H9 (cell line): ENCODE data around the gene PPOX. TPM values are rescaled to one million over a fixed set of nuclear protein-coding genes. Genes with fewer than 3 reads are reported as not detected.

Experiments
- DNase-seq: peaks from one replicate; pipeline ENCODE4 v3.0.0-alpha.2; 2017
- H2AFZ ChIP-seq: one replicate; pipeline ENCODE4 v1.6.1; 2013; ENCODE audit warnings: mild to moderate bottlenecking, low read length, control low read depth, moderate library complexity
- H2AK5ac ChIP-seq: 2 replicates; pipeline ENCODE4 v1.6.1; 2013; ENCODE audit warnings: low read length, control low read depth, mixed read lengths; ENCODE audit not compliant: insufficient read length
- H2BK120ac ChIP-seq: one replicate; pipeline ENCODE4 v1.6.1; 2013; ENCODE audit warnings: low read depth, mild to moderate bottlenecking, low read length, control low read depth, inconsistent platforms; ENCODE audit not compliant: poor library complexity, severe bottlenecking
- H2BK12ac ChIP-seq: 2 replicates; pipeline ENCODE4 v1.6.1; 2013; ENCODE audit warnings: low read length, control low read depth, mixed read lengths, low read depth; ENCODE audit not compliant: insufficient read length
- H2BK15ac ChIP-seq: 2 replicates; pipeline ENCODE4 v1.6.1; 2013; ENCODE audit warnings: low read depth, low read length, control low read depth
- H2BK20ac ChIP-seq: one replicate; pipeline ENCODE4 v1.6.1; 2013; ENCODE audit warnings: low read depth, mild to moderate bottlenecking, low read length, control low read depth, inconsistent platforms; ENCODE audit not compliant: poor library complexity, severe bottlenecking
- H2BK5ac ChIP-seq: 2 replicates; pipeline ENCODE4 v1.6.1; 2013; ENCODE audit warnings: low read length, control low read depth, mixed read lengths; ENCODE audit not compliant: insufficient read length
- H3K14ac ChIP-seq: 2 replicates; pipeline ENCODE4 v1.6.1; 2013; ENCODE audit warnings: low read length, control low read depth; ENCODE audit not compliant: insufficient read depth
- H3K18ac ChIP-seq: 2 replicates; pipeline ENCODE4 v1.6.1; 2013; ENCODE audit warnings: low read depth, mild to moderate bottlenecking, mixed read lengths, low read length, control low read depth; ENCODE audit not compliant: insufficient read length
- H3K23ac ChIP-seq: 2 replicates; pipeline ENCODE4 v1.6.1; 2013; ENCODE audit warnings: low read length, control low read depth, mixed read lengths, low read depth; ENCODE audit not compliant: insufficient read length
- H3K23me2 ChIP-seq: 2 replicates; pipeline ENCODE4 v1.6.1; 2013; ENCODE audit warnings: low read depth, mild to moderate bottlenecking, mixed read lengths, low read length, control low read depth; ENCODE audit not compliant: insufficient read length, poor library complexity, severe bottlenecking
- H3K27ac ChIP-seq: 2 replicates; pipeline ENCODE4 v1.5.1; 2013; ENCODE audit warnings: low read length, control low read depth, mixed read lengths, low read depth; ENCODE audit not compliant: insufficient read length
- H3K27me3 ChIP-seq: 2 replicates; pipeline ENCODE4 v1.6.1; 2013; ENCODE audit warnings: low read length, control low read depth, inconsistent platforms; ENCODE audit not compliant: insufficient read depth
- H3K4ac ChIP-seq: 2 replicates; pipeline ENCODE4 v1.6.1; 2013; ENCODE audit warnings: low read depth, mild to moderate bottlenecking, control low read depth, inconsistent platforms, low read length, moderate library complexity
- H3K4me1 ChIP-seq: 2 replicates; pipeline ENCODE4 v1.6.1; 2013; ENCODE audit warnings: low read length, control low read depth, inconsistent platforms; ENCODE audit not compliant: insufficient read depth
- H3K4me2 ChIP-seq: 2 replicates; pipeline ENCODE4 v1.6.1; 2013; ENCODE audit warnings: low read length, control low read depth, mixed read lengths; ENCODE audit not compliant: insufficient read length, insufficient read depth
- H3K56ac ChIP-seq: 2 replicates; pipeline ENCODE4 v1.6.1; 2013; ENCODE audit warnings: low read depth, mild to moderate bottlenecking, mixed read lengths, low read length, control low read depth; ENCODE audit not compliant: insufficient read length
- H3K79me1 ChIP-seq: 2 replicates; pipeline ENCODE4 v1.6.1; 2013; ENCODE audit warnings: low read depth, mild to moderate bottlenecking, moderate library complexity, low read length, control low read depth, inconsistent platforms; ENCODE audit not compliant: insufficient read depth, poor library complexity, severe bottlenecking
- H3K79me2 ChIP-seq: 2 replicates; pipeline ENCODE4 v1.6.1; 2013; ENCODE audit warnings: low read length, control low read depth, inconsistent platforms; ENCODE audit not compliant: insufficient read depth
- H3K9ac ChIP-seq: 2 replicates; pipeline ENCODE4 v1.6.1; 2013; ENCODE audit warnings: low read length, control low read depth, mixed read lengths; ENCODE audit not compliant: insufficient read length; ENCODE audit errors: extremely low read depth
- H3K9me3 ChIP-seq: one replicate; pipeline ENCODE4 v1.6.1; 2013; ENCODE audit warnings: low read depth, low read length, inconsistent platforms; ENCODE audit not compliant: control insufficient read depth
- H3T11ph ChIP-seq: one replicate; pipeline ENCODE4 v1.6.1; 2013; ENCODE audit warnings: mild to moderate bottlenecking, low read length, control low read depth, inconsistent platforms
- H4K20me1 ChIP-seq: one replicate; pipeline ENCODE4 v1.6.1; 2013; ENCODE audit not compliant: control insufficient read depth, insufficient read length, insufficient read depth
- H4K5ac ChIP-seq: 2 replicates; pipeline ENCODE4 v1.6.1; 2013; ENCODE audit warnings: low read depth, mild to moderate bottlenecking, mixed read lengths, low read length, control low read depth; ENCODE audit not compliant: insufficient read length
- H4K8ac ChIP-seq: replicated peaks from 2 replicates; pipeline ENCODE4 v1.6.1; 2013; ENCODE audit warnings: low read length, control low read depth, mixed read lengths, low read depth; ENCODE audit not compliant: insufficient read length
- H4K91ac ChIP-seq: 2 replicates; pipeline ENCODE4 v1.6.1; 2013; ENCODE audit warnings: low read depth, mild to moderate bottlenecking, moderate library complexity, mixed read lengths, low read length, control low read depth; ENCODE audit not compliant: insufficient read length
- H3K27ac Mint-ChIP-seq, 3 experiments: 2 replicates in 2 of 3; 3 replicates in 1 of 3; pipeline ENCODE4 v1.8.0; 2020 to 2021; ENCODE audit warnings: mixed read lengths in 3 of 3, mild to moderate bottlenecking in 1 of 3, moderate library complexity in 1 of 3
- H3K27me3 Mint-ChIP-seq: 2 replicates; pipeline ENCODE4 v1.8.0; 2021; ENCODE audit warnings: low read depth, mild to moderate bottlenecking, moderate library complexity, mixed read lengths
- H3K36me3 Mint-ChIP-seq, 3 experiments: 2 replicates in 2 of 3; 3 replicates in 1 of 3; pipeline ENCODE4 v1.8.0; 2020 to 2021; ENCODE audit warnings: low read depth in 3 of 3, mixed read lengths in 3 of 3; ENCODE audit not compliant: insufficient read depth in 1 of 3
- H3K4me1 Mint-ChIP-seq, 2 experiments: 2 replicates each; pipeline ENCODE4 v1.8.0; 2020; ENCODE audit warnings: mixed read lengths in 2 of 2
- H3K4me3 Mint-ChIP-seq, 2 experiments: 2 replicates in 1 of 2; 3 replicates in 1 of 2; pipeline ENCODE4 v1.8.0; 2020 to 2021; ENCODE audit warnings: mild to moderate bottlenecking in 2 of 2, mixed read lengths in 2 of 2, moderate library complexity in 1 of 2
- H3K9me3 Mint-ChIP-seq, 2 experiments: 2 replicates in 1 of 2; 3 replicates in 1 of 2; pipeline ENCODE4 v1.8.0; 2020; ENCODE audit warnings: mild to moderate bottlenecking in 2 of 2, mixed read lengths in 2 of 2, moderate library complexity in 1 of 2
- CTCF ChIP-seq: fragments of 200-600 bp; sonication (generic); conservative IDR thresholded peaks from 3 replicates; pipeline ENCODE4 v1.8.0; 2021; ENCODE audit warnings: antibody characterized with exemption, mild to moderate bottlenecking
- WGBS: extraction: QIAGEN DNeasy Blood & Tissue Kit; methylation state at CpG from one replicate; pipeline ENCODE4 v1.1.7; 2013; ENCODE audit warnings: missing lambda C conversion rate, low lambda C conversion rate, mixed read lengths; ENCODE audit not compliant: insufficient read length; ENCODE audit errors: extremely low coverage; 5-methylcytosine and 5-hydroxymethylcytosine counted together
- total RNA-seq: library from RNA; stranded (reverse); gene quantifications from 2 replicates; pipeline ENCODE4 v1.2.1, GENCODE V29; 2021

The PPOX gene
- total RNA-seq, 1 experiment from 2014 or later, result 39.8 TPM

GRCh38 chr1:161191971-161192370 lies 25.7 kb downstream of the PPOX start:
- Mint-ChIP-seq H3K4me3 (no peak overlapping the region), H3K4me1 (peaks cover 12 to 17% of the 10 kb centered on the region in 2 experiments), H3K27ac (no peak overlapping the region), H3K36me3 (peaks cover 0 to 29% (median 16%) of the 10 kb centered on the region in 3 experiments; a peak in 4 of 7 replicates), H3K9me3 (no peaks in the 10 kb centered on the region), H3K27me3 (no peaks in the 10 kb centered on the region)
- no peaks in the 10 kb centered on the region for H3K9me3 ChIP-seq
- no peak overlapping the region for H2AFZ ChIP-seq
- no peak overlapping the region for H4K8ac ChIP-seq
- no peaks in the 10 kb centered on the region for H3K79me1 ChIP-seq
- no peak overlapping the region for H3K27ac ChIP-seq
- H3K23me2 ChIP-seq, result no peaks in the 10 kb centered on the region
- no peak overlapping the region for H3K4me2 ChIP-seq
- no peak overlapping the region for H3K18ac ChIP-seq
- no peak overlapping the region for H3K56ac ChIP-seq
- no peaks in the 10 kb centered on the region for H4K20me1 ChIP-seq
- no peaks in the 10 kb centered on the region for H3K79me2 ChIP-seq
- no peak for DNase-seq
- H2BK15ac ChIP-seq, result no peak overlapping the region
- H3K23ac ChIP-seq, result no peak overlapping the region
- WGBS, result no CpG with 5 or more reads among the region's 8 CpGs
- TF ChIP-seq CTCF, result no peak
- no peak overlapping the region for H2BK120ac ChIP-seq
- H3T11ph ChIP-seq, result no peak overlapping the region
- no peak overlapping the region for H4K91ac ChIP-seq
- no peak overlapping the region for H4K5ac ChIP-seq
- no peak overlapping the region for H2BK12ac ChIP-seq
- no peak overlapping the region for H3K14ac ChIP-seq
- no peak overlapping the region for H3K4ac ChIP-seq
- no peak overlapping the region for H2AK5ac ChIP-seq
- no peaks in the 10 kb centered on the region for H3K27me3 ChIP-seq
- no peaks in the 10 kb centered on the region; the same call in 1 of the 2 replicates for H3K4me1 ChIP-seq
- no peak overlapping the region for H2BK20ac ChIP-seq
- no peak overlapping the region for H3K9ac ChIP-seq
- H2BK5ac ChIP-seq, result no peak overlapping the region
